ENCODE data around the gene STUM. TPM values are rescaled to one million over a fixed set of nuclear protein-coding genes. Genes with fewer than 3 reads are reported as not detected.
"Not testable (repeated sequence)": the region's sequence is repeated elsewhere in the genome, so short reads cannot be mapped to it uniquely, and the experiment has no call there.

STUM gene
- total RNA-seq, 1 donor, result not detected

DNA sequence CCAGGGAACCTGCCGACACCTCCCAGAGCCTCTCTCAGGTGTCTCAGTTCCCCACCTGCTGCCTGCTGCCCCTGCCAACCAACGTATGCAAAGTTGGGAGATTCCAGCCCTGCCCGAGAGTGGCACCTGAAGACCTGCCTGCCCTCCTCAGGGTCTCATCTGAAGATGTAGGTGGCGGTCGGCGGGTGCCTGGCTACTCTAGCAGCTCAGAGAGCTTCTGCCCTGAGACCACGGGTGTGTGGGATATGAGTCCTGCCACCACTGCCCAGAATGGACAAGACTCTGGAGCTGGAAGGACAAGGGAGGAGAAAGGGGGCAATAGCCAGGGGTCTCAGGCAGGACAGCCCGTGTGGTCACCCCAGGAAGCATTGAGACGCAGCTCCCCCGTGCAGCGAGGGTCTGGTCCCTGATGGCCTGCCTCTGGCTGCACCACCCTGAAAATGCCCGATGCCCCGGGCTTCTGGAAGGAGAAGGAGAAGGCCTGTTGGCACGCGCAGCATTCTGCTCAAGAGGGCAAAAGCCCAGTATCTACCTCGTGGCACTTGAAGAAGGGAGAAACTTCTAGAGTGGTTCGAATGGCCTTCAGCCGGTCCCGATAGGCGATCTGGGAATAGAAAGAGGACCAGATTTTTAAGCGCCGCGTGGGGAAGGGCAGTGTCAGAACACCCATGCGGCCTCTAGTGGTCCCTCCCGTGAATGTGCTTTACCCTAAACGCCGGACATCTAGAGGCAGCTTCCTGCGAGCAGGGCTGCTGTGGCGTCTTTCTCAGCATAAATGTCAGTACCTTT, 88.8 kb downstream of the STUM start:
- TF ChIP-seq, protein P1, sequence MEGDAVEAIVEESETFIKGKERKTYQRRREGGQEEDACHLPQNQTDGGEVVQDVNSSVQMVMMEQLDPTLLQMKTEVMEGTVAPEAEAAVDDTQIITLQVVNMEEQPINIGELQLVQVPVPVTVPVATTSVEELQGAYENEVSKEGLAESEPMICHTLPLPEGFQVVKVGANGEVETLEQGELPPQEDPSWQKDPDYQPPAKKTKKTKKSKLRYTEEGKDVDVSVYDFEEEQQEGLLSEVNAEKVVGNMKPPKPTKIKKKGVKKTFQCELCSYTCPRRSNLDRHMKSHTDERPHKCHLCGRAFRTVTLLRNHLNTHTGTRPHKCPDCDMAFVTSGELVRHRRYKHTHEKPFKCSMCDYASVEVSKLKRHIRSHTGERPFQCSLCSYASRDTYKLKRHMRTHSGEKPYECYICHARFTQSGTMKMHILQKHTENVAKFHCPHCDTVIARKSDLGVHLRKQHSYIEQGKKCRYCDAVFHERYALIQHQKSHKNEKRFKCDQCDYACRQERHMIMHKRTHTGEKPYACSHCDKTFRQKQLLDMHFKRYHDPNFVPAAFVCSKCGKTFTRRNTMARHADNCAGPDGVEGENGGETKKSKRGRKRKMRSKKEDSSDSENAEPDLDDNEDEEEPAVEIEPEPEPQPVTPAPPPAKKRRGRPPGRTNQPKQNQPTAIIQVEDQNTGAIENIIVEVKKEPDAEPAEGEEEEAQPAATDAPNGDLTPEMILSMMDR (IDR thresholded peaks at IDR 0.05; ENCODE audit: insufficient read depth, low read length), result peak; percentile 80
- DNase-seq (ENCODE audit: low read depth), result peak; percentile 68
- H3K4me3 ChIP-seq (ENCODE audit: low read depth, low read length), result no peak overlapping the region

DNA sequence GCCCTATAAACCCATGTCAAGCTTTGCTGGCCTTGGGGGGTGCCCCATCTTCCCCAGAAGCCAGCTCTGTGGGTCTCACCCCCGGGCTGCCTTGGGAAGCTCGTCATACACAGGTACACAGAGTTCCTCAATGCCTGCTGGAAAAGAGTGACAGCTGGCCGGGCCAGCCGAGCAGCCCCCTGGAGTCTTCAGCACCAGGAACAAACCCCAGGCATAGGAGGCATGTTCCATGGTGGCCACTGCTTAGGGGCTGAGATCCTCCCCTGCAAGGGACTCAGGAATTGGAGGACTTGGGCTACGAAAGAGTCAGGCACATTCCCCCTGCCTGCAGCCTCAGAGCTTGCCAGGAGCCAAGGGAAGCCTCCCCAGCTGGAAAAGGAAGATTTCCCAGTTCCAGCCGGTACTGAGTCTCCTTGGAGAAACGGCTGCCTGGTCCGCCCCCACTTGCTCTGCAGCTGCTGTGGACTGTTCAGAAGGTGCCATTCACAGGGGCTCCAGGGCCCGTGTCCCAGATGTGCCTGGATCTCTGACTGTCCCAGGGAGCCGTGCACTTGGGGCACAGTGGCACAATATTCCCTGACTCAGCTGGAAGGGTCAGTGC, 89.5 kb downstream of the STUM start:
- no peak for DNase-seq (ENCODE audit: low read depth)
- TF ChIP-seq, protein P1 (IDR thresholded peaks at IDR 0.05; ENCODE audit: insufficient read depth, low read length), result no peak
- H3K4me3 ChIP-seq (ENCODE audit: low read depth, low read length), result no peak overlapping the region

DNA sequence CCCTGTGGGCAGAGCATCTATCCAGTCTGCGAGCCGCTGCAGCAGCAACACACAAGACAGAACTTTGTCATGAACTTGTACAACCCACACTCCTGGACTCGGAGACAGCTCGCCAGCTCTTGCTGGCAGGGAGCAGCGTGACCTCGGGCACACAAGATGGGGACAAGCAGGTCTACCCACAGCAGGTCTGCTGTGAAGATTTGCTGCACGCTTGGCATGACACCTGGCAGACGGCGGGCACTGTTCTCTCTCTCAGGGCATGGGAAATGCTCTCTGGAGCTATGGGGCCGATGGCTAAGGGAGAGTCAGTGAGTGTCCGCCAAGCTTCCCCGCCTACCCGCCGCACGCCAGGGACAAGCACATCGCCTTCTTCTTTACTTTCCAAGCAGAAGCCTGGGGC, 90.0 kb downstream of the STUM start:
- no peak for DNase-seq (ENCODE audit: low read depth)
- TF ChIP-seq, protein P1 (IDR thresholded peaks at IDR 0.05; ENCODE audit: insufficient read depth, low read length), result no peak
- no peak overlapping the region for H3K4me3 ChIP-seq (ENCODE audit: low read depth, low read length)

DNA sequence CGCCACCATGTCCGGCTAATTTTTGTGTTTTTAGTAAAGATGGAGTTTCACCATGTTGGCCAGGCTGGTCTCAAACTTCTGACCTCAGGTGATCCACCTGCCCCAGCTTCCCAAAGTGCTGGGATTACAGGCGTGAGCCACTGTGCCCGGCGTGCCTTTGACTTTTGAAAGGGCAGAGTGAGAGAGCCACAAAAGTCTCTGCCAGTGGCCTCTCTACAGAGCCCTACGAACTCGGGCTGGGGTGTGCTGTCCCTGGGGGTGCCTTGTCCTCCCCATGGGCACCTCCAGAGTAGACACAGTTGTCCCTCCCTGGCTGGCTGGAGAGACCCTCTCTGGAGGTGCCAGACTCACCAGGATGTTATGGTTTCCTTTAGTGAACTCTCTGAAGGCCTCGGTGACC, 90.6 kb downstream of the STUM start:
- DNase-seq (ENCODE audit: low read depth); H3K4me3 ChIP-seq (ENCODE audit: low read depth, low read length): not testable (repeated sequence)

DNA sequence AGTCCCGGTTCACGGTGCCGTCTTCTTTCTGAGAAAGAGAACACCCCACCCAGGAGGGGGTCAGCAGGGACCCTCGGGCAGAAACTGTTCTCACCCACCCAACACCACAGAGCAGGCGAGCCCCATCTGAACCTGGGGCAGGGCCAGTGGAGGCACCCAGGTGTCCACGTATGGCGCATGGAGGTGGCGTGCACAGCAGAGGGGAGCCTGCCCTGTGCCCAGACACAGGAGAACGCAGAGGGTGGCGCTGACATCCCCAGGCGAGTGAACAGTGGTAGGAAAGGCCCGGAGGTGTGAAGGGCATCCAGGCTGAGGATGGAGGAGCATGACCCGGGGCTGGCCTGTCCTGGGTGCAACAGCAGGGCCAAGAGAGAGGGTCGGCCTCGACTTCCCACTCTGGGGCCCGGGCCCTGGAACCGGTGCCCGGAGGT, 91.1 kb downstream of the STUM start:
- DNase-seq (ENCODE audit: low read depth), result no peak
- H3K4me3 ChIP-seq (ENCODE audit: low read depth, low read length), result no peak overlapping the region
- TF ChIP-seq, protein P1 (IDR thresholded peaks at IDR 0.05; ENCODE audit: insufficient read depth, low read length), result no peak

DNA sequence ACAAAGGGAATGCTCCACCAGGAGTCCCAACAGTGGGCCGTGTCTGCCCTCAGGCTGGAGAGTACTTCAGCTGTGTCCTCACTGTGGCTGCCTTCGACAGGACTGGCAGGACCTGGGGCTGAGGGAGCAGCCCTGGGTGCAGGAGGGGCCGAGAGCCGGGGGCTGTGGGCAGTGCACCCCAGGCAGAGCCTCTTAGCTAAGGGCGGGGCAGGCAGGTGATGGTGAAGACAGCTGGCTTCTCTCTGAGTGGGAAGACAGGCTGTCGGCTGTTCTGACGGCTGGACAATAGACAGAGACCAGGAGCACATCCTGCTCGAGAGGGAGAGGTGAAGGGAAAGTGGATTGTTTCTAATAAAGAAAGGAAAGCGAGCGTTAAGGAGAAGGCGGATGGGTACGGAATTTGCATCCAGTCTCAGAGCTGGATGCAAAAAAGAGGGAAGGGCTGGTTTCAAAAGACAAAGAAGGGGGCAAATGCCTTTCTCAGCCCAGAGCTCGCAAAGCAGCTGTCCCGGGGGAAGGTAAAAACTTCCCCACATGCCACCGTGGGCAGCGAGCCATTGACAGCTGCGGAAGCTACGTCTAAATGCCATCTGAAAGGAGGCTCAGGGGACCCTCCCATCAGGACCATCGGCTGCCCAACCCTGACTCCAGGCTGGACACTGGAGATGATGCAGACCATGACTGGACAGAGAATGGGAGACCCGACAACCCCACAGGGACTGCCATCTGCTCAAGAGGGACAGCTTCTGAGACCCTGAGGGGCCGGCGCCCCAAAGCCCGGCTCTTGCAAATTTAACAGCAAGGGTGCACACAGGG, 92.0 kb downstream of the STUM start:
- TF ChIP-seq, protein P1 (IDR thresholded peaks at IDR 0.05; ENCODE audit: insufficient read depth, low read length), result no peak
- no peak for DNase-seq (ENCODE audit: low read depth)
- no peak overlapping the region for H3K4me3 ChIP-seq (ENCODE audit: low read depth, low read length)

DNA sequence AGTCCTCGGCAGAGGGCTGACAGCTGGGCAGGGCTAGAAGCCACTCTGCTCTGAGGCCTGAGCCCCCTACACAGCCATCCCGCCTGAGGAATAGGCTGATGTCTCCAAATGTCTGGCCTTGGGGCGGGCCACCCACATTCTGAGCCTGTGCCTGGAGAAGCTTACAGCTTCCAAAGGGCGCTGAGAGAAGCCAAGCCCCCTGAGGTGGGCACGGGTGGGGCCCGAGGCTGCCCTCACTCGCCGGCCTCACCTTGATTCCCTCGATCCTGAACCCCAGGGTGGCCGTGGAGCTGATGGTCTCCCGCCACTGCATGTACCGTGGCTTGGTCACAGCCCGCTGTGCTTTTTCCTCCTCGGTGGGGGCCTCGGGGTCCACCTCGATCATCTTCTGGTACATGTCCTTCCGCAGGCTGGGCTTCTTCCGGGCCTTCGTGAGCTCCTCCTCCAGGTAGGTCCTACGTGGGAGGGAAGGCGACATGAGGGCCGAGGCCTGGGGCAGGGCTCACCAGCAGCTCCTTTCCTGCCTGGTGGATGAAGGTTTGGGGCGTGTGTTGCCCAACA, 93.2 kb downstream of the STUM start:
- TF ChIP-seq, protein P1 (IDR thresholded peaks at IDR 0.05; ENCODE audit: insufficient read depth, low read length), result no peak
- no peak overlapping the region for H3K4me3 ChIP-seq (ENCODE audit: low read depth, low read length)
- no peak for DNase-seq (ENCODE audit: low read depth)

Measured in fibroblast of the aortic adventitia (primary cell).